CD4-positive, alpha-beta T cell treated with Interleukin-17A for 1 hour (primary cell): ENCODE results near the gene PIPOX.
"Not testable (repeated sequence)": the region's sequence is repeated elsewhere in the genome, so short reads cannot be mapped to it uniquely, and the experiment has no call there.

Source experiments
- DNase-seq: peaks from one replicate; pipeline ENCODE4 v3.0.0-alpha.2; 2020

The PIPOX gene

DNA sequence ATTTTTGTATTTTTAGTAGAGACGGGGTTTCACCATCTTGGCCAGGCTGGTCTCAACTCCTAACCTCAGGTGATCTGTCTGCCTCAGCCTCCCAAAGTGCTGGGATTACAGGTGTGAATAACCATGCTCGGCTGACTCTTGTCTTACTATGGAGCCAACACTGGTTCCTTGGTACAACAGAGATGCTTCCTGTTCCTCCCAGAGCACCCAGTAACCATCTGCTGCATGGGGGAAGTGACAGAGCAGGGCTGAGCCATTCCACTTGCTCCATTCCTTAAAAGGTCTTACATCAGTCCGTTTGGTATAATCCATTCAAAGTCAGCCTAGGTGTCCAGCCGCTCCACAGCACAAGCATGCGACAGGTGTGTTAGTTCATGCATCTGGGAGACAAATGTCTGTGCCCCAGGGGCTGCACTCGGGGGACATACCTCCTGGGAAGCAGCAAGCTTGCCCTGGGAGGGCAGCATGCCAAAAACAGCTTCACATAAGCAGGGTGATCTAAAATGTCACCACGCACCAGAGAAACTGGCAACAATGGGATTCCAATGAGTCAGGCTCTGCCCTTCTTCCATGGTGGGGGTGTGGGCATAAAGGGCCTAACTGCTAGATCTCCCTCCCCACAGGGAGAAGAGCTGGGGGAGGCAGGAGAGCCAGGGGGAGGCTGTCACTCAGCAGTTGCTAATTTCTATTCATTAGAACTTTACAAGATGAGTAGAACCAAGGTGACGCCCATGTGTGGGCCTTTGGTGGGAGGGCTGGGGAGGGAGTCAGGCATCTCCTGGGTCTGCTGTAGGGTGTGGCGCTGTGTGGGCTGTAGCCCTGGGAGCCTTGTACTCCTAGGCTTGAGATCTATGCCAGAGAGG, 35.5 kb downstream of the PIPOX start:
- no peak for DNase-seq

DNA sequence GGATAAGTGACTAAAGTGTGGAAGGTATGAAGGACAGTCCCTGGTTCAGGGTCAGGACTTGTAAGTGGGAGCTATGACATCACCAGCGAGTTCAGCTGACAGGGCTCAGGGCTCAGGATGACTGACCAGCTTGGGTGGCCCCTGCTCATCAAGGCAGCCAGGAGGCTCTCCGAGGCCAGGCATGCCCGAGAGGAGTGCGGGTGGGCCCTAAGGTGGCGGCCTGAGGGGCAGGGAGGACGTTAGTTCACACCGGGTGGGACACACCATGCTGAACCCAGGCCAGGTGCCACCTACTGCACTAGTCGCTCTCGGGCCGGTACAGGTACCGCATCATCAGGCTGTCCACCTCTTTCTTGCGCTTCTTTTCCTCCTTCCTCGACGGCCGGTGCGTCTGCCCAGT, 36.5 kb downstream of the PIPOX start:
- no peak for DNase-seq

- DNase-seq, result no peak
Observed at GRCh38 chr17:29079887-29080286, 36.9 kb downstream of the PIPOX start.

DNA sequence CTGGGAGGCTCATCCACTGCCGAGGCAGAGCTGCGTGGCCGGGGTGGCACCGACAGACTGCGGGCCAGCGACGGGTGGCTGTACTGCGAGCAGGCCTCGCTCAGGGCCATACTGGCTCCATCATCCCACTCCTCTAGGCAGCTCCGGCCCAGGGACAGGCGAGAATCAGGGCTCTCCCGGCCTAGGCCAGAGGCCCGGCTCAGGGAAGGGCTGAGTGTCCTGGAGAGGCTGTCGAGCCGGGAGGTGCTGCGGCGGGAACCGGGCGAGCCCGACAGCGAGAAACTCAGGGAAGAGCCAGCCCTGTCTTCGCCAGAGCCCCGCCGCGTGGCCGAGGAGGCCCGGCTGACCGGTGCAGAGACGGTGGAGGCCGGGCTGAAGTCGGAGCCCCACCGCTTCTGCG, 37.4 kb downstream of the PIPOX start:
- no peak for DNase-seq

- no peak for DNase-seq
Observed at GRCh38 chr17:29080965-29081364, 38.0 kb downstream of the PIPOX start.

- DNase-seq, result no peak
Observed at GRCh38 chr17:29084541-29085146, 41.7 kb downstream of the PIPOX start.

- no peak for DNase-seq
Observed at GRCh38 chr17:29085223-29085622, 42.3 kb downstream of the PIPOX start.

DNA sequence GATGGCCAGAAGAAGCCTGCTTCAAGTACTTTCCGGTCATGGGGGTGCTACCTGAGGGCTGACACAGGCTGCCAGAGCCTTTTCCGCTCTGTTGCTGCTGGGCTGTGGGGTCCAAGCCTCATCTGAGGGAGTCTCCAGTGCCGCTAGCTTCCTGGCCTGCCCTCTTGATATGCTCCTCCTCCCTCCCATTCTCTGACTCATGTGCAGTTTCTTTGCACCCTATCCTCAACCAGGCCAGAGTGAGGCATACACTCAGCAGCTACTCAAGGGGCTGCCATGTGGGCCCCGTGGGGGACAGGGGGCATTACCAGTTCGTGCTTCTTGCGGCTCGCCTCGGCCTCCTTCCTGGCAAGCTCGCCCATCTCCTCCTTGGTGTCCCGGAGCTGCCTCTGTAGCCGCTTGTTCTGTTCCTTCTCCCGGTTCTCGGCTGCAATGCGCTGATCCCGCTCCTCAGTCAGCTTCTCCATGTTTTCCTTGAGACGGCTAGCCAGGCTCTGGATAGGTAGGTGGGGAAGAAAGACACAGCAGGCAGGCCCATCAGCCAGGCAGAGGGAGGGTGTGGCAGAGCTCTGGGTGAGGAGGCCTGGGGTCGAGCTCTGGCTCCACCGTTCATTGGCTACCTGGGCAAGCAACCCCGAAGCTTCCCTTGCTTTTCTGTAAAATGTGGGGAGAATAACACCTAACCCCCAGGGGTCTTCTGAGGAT, 43.8 kb downstream of the PIPOX start:
- no peak for DNase-seq

DNA sequence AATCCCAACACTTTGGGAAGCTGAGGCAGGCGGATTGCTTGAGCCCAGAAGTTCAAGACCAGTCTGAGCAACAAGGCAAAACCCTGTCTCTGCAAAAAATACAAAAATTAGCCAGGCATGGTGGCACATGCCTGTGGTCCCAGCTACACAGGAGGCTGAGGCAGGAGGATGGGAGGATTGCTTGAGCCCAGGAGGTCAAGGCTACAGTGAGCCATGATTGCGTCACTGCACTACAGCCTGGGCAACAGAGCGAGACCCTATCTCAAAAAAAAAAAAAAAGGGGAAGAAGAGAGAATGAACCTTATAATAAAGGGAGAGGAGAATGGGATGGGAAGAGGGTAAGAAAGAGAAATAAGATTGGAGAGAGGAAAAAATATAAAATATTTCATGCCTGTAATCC, 45.8 kb downstream of the PIPOX start:
- not testable (repeated sequence) for DNase-seq

GRCh38 chr17:29089601-29090044, 46.7 kb downstream of the PIPOX start:
- DNase-seq, result no peak

DNA sequence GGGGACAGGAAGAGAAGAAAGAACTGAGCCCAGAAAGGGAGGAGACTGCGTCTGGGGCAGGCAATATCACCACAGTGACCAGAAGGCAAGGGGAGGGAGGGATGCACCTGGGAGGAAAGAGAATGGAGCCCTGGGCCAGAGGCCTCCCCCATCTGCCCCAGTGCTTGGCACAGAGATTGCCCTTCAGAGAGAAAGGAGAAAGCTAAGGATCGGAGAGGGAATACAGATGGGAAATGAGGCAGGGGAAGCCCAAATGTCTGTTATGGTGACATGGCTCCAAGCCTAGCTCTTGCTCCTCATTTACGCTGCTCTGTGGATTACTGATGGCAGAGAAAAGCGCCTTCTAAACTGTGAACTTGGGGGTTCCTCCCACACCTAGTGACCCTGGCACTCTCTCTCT, 47.2 kb downstream of the PIPOX start:
- DNase-seq, result no peak

DNA sequence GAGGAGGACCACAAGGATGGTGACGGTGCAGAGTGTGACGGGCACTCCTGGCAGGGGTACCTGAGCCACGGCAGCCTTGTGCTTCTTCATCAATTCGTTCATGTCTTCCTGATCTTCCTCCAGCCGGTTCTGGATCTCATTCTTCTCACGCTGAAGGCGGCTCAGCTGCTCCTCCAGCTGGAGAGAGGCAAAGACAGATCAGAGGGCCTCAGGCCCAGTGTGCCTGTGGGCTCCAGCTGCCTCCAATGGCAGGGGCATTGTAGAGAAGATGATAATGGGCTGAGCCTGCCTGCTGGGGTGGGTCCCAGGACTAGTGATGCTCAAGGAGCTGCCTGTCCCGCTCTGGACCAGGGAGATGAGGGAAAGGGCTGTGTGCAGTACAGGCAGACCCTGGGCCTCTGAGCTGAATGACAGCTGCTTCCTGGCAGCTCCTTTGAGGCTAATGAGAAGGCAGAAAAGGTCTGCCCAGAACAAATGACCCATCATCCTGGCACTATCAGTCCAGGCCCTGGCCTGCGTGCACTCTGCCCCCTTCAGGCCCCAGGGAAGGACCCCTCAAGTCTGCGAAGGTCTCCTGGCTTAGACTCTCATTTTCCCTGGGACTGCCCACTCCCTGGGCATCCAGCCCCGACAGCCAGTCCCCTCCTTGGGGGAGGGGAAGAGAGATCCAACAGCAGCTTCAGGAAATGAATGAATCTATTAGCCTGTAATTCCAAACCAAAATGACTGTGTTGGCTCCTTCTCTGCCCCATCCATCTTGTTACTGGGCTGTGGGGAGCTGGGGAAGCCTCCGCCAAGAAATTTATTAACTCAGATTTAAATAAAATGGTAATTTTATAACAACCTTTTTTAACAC, 48.0 kb downstream of the PIPOX start:
- DNase-seq, result no peak

- no peak for DNase-seq
Observed at GRCh38 chr17:29091606-29092289, 48.8 kb downstream of the PIPOX start.

DNA sequence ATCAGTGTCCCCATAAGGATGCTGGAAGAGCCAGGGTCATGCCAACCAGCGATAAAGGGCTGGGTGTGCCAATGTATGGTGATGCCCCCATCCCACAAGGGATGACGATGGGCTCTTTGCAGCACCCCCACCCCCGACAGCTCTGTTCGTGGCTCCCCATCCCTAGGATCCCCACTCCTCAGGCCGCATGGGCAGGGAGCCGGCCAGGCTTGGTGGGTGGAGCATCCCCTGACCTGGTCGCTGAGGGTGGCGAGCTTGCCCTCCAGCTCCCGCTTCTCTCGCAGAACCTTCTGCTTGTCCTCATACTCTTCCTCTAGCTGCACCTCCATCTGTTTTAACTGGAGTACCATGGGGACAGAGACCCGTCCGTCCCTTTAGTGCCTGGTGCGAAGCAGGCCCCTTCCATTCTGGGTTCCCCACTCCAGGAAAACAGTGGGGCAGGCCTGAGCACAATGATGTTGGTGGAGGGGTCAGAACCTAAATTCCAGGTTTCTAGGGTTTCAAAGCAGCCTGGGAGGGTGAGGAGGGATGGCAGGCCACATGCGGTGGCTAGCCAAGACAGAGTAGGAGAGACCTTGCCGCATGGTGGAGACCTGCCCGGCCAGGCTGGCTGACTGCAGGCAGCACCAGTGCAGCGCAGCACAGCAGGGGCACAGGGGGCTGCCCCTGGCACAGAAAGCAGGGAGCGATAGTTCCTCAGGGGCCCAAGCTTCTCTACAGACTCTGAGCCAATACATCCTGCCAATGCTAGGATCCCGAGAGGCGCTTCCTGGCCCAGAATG, 50.3 kb downstream of the PIPOX start:
- DNase-seq, result no peak

DNA sequence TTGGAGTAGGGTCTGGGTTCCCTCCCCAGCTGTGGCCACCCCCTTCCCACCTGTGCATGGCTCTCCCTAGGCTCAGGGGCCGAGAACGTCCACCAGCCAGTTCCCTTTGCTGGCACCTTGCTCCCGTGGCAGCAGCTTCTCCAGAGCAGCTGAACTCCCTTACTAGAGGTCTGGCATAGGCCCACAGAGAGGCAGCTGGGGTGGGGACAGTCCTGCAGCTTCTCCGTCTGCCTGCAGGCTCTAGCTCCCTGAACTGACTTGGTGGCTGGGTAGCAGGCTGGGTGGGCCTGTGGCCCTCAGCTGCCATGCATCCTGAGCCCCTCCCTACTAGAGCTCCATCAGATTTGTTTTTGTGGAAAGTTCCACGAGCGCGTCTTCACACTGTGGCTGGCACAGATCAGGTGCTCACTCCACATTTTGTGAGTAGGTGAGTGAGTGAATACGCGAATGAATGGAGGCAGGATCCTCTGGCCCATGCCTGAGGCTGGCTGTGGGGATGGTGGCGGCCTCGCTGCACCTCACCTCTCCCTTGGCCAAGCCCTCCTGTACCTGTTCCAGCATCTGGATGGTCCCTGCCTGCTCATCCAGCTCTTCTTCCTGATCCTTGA, 51.3 kb downstream of the PIPOX start:
- DNase-seq, result no peak

DNA sequence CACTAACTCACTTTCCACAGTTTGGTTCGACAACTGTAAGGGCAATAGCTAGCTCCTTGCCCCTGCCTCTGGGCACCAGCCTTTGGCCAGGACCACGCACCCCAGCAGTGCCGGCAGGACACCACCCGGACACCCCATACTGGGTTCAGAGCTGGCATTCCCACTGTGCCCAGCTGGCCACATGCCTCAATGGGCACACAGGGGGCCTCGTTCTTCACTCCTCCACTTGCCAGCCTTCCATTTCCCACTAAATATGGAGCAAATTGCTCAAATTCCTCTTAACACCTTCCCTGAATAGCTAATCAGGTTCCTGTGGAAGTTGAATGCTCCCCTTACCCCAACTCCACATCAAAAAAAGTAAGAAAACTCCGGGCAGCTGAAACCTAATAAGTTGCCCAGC, 52.5 kb downstream of the PIPOX start:
- DNase-seq, result no peak

DNA sequence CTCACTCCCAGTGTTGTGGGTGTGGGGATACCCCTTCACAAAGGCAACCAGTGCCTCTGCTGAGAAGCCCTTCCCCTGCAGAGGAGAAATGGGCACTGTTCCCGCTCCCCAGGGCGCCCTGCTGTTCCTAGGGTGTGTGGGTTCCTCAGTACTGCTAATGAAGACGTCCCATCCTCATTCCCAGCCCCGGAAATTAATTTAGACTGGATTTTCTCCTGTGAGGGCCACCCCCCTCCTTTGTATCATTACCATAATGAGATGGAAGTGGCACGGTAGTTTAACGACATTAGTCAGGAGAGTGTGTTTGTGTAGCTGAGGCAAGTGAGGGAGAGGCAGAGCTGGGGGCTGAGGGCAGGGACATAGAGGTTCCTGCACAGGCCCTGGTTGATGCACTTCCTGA, 53.2 kb downstream of the PIPOX start:
- DNase-seq, result no peak

DNA sequence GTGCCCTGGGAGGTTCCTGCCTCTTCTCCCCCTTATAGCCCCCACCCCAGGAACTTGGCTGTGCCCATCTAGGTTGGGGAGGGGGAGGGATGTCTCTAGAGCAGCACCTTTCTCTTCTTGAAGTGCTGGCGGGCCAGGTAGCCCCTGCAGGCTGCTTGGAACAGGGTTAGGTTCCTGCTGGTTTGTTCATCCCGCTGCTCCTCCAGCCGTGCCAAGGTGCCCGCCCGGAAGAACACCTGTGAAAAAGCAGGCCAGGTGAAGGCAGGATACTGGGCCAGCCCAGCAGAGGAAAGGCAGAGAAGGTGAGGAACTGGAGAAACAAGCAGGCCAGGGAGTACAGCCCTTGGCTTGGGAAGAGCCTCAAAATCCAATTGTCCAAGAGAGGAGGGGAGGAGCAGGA, 56.6 kb downstream of the PIPOX start:
- DNase-seq, result no peak

DNA sequence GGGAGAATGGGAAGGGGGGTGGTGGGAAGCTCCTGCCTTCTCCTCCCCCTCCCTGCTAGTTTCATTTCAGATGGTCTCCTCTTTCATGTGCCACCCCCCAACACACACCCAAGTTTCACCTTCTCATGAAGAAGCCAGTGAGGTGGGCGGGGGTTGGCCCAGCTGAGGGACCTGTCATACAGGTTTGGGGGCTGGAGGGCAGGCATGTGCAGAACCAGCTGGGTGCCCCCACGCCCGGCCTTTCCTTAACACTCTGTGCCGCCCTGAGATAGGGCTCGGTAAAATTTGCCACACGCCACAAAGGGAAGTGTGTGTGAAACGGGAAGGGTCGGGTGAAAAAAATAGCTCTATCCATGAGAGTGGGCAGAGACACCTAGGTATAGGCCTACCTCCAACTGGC, 57.4 kb downstream of the PIPOX start:
- no peak for DNase-seq

DNA sequence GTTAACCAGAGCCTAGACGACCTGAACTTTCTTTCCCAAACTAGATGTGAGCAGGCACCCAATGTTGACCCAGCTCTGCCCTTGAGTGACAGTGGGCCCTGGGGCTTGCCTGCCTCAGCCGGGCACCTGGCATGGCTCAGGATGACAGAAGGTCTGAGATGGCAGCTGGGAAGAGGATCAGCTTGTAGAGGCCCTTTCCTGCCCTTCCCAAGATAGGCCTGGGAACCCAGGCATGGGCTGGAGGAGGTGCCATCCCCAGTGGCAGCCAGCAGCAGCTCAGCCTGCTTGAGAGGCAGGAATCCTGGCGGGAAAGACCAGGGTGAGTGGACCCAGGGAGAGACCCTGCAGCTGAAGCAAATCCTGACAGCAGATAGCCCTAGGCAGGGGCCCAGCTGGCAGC, 59.1 kb downstream of the PIPOX start:
- DNase-seq, result no peak

- no peak for DNase-seq
Observed at GRCh38 chr17:29102741-29103181, 59.8 kb downstream of the PIPOX start.
